ENCODE data around the gene MON2.
"Not testable (repeated sequence)": the region's sequence is repeated elsewhere in the genome, so short reads cannot be mapped to it uniquely, and the experiment has no call there.

Gene MON2

GRCh38 chr12:62481843-62482540 lies 15.4 kb downstream of the MON2 start:
- DNase-seq: no peak

GRCh38 chr12:62482769-62483168 lies 16.1 kb downstream of the MON2 start:
- no peak for DNase-seq

GRCh38 chr12:62484233-62484632 lies 17.6 kb downstream of the MON2 start:
- DNase-seq: peak in 1 of 5 donors; percentile 3

- no peak for DNase-seq
Observed at GRCh38 chr12:62505786-62506185, 39.2 kb downstream of the MON2 start.

GRCh38 chr12:62512901-62513300 lies 46.3 kb downstream of the MON2 start:
- DNase-seq: no peak

- not testable (repeated sequence) for DNase-seq
Observed at GRCh38 chr12:62514080-62514479, 47.5 kb downstream of the MON2 start.

GRCh38 chr12:62516927-62517326 lies 50.3 kb downstream of the MON2 start:
- DNase-seq: no peak

GRCh38 chr12:62517887-62518286 lies 51.3 kb downstream of the MON2 start:
- no peak for DNase-seq

- DNase-seq: no peak
Observed at GRCh38 chr12:62519043-62519442, 52.4 kb downstream of the MON2 start.

- no peak for DNase-seq
Observed at GRCh38 chr12:62520361-62520760, 53.7 kb downstream of the MON2 start.

GRCh38 chr12:62522984-62523383 lies 56.4 kb downstream of the MON2 start:
- DNase-seq: peak in 1 of 5 donors; percentile 8

- no peak for DNase-seq
Observed at GRCh38 chr12:62523619-62524018, 57.0 kb downstream of the MON2 start.

GRCh38 chr12:62525271-62525670 lies 58.6 kb downstream of the MON2 start:
- DNase-seq: no peak

GRCh38 chr12:62530596-62530995 lies 64.0 kb downstream of the MON2 start:
- DNase-seq: no peak

- no peak for DNase-seq
Observed at GRCh38 chr12:62532333-62532732, 65.7 kb downstream of the MON2 start.

- DNase-seq: no peak
Observed at GRCh38 chr12:62533087-62533754, 66.6 kb downstream of the MON2 start.

GRCh38 chr12:62533755-62534107 lies 67.1 kb downstream of the MON2 start:
- DNase-seq: no peak

GRCh38 chr12:62536546-62536945 lies 69.9 kb downstream of the MON2 start:
- no peak for DNase-seq

- DNase-seq: no peak
Observed at GRCh38 chr12:62537551-62537950, 70.9 kb downstream of the MON2 start.

GRCh38 chr12:62540354-62540753 lies 73.7 kb downstream of the MON2 start:
- DNase-seq: no peak

- DNase-seq: no peak
Observed at GRCh38 chr12:62542814-62543213, 76.2 kb downstream of the MON2 start.

GRCh38 chr12:62543324-62543723 lies 76.7 kb downstream of the MON2 start:
- DNase-seq: no peak

GRCh38 chr12:62543741-62544140 lies 77.1 kb downstream of the MON2 start:
- DNase-seq: no peak

- DNase-seq: no peak
Observed at GRCh38 chr12:62552906-62553556, 86.4 kb downstream of the MON2 start.
